G401 (cell line): ENCODE measurements around the gene STAB2. TPM values are rescaled to one million over a fixed set of nuclear protein-coding genes. Genes with fewer than 3 reads are reported as not detected.
A peak's percentile ranks its signal among the peaks of the same experiment; 100 is the strongest.

Source experiments
- DNase-seq: peaks from one replicate; pipeline ENCODE4 v3.0.0-alpha.2; 2015; ENCODE audit warnings: low spot score
- in situ Hi-C: cut with HindIII; loops from 2 replicates; pipeline ENCODE4 v1.10.0; 2016; ENCODE audit warnings: low sequenced_read_pairs, mixed read lengths
- total RNA-seq: library from RNA; depleted of rRNA; stranded (reverse); fragments of >200 nt; shearing (Covaris generic); gene quantifications from 2 replicates; pipeline ENCODE4 v1.2.3, GENCODE V29; 2014

STAB2 gene
- total RNA-seq, 1 experiment from 2014 or later: not detected

- DNase-seq: no peak
- in situ Hi-C loops: no loop called here
Measured at GRCh38 chr12:103573185-103573584, 13.9 kb upstream of the STAB2 start.

GRCh38 chr12:103578926-103579325 lies 8.1 kb upstream of the STAB2 start:
- no peak for DNase-seq
- in situ Hi-C loops: no loop called here

GRCh38 chr12:103580026-103580425 lies 7.0 kb upstream of the STAB2 start:
- in situ Hi-C loops: no loop called here
- no peak for DNase-seq

- no peak for DNase-seq
- in situ Hi-C loops: no loop called here
Measured at GRCh38 chr12:103583008-103583407, 4.1 kb upstream of the STAB2 start.

DNA sequence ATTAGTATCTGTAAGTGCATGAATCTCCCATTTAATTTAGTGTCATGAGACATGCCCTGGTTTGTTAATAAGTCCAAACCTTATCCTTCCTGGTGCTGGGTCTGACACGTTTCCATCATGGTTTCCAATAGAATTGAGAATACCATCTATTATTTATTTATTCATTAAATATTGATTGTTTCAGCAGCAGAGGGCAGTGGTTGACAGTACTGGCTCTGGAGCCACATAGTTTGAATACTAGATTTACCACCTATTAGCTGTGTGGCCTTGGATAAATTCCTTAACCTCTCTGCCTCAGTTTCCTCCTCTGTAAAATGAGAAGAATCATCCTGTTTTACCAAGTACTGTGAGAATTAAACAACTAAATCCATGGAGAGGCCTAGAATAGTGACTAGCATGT lies 941 bp upstream of the STAB2 start:
- no peak for DNase-seq
- in situ Hi-C loops: no loop called here

DNA sequence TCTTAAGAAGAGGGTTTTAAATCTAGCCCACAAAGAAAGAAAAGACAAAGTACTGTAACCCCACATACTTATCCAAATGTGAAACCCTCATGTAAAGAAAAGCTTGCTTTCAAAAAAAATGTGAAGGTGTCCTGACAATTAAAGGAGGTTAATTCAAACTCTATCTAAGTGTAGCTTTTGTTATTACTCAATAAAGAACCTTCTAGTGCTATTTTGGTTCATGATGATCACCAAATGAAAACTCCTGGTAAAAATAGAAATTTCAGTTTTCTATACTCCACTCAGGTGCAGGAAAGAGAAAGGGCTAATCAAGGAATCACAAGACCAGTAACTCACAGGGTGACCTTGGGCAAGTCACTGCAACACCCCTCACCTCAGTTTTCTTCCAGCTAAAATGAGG lies 1.6 kb downstream of the STAB2 start:
- in situ Hi-C loops: no loop called here
- DNase-seq: no peak

DNA sequence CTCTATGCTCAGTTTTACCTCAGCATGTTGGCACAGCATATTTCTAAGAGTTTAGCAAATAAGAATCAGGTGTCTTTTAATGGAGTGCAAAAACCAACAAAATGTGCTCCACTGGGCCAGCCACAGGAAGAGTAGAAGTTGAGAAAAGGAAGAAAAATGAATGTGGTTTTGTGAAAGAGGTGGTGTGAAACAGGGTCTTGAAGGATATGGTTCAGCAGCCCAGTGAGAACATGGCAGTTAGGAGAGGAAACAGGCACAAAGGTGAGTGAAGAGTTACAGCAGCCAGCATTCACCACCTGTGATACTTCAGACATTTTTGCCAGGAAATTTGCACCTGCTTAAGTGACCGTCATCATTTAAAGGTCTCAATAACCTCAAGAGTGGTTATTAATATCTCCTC lies 2.4 kb downstream of the STAB2 start:
- in situ Hi-C loops: no loop called here
- DNase-seq: no peak

GRCh38 chr12:103590271-103590670 lies 3.2 kb downstream of the STAB2 start:
- in situ Hi-C loops: no loop called here

GRCh38 chr12:103596981-103597380 lies 9.9 kb downstream of the STAB2 start:
- DNase-seq: no peak
- in situ Hi-C loops: no loop called here

More at GRCh38 chr12:103590271-103590670, 3.2 kb downstream of the STAB2 start:
- DNase-seq: no peak

GRCh38 chr12:103599274-103599673 lies 12.2 kb downstream of the STAB2 start:
- in situ Hi-C loops: no loop called here
- no peak for DNase-seq

DNA sequence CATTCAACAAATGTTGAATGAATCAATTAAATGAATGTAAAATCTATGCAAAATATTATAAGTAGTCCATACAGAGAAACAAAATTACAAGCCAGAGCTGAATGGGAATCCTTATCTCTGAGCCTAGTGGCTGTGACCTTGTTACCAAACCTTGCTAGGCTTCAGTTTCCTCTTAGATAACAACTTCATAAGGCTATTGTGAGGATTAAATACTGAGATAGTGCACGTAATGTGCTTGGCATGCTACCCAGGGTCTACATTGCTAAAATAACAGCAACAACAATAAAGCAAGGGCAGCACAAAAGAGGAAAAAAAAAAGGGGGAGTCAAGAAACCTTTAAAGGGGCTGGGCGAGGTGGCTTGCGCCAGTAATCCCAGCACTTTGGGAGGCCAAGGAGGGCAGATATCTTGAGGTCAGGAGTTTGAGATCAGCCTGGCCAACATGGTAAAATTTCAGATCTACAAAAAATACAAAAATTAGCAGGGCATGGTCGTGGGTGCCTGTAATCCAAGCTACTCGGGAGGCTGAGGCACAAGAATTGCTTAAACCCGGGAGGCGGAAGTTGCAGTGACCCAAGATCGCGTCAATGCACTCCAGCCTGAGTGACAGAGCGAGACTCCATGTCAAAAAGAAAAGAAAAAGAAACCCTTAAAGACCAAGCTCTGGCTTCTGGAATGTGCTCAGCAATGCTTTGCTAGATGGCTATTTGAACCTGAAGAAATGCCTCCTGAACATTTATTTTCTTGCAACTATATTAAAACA lies 14.1 kb downstream of the STAB2 start:
- no peak for DNase-seq
- in situ Hi-C loops: no loop called here

DNA sequence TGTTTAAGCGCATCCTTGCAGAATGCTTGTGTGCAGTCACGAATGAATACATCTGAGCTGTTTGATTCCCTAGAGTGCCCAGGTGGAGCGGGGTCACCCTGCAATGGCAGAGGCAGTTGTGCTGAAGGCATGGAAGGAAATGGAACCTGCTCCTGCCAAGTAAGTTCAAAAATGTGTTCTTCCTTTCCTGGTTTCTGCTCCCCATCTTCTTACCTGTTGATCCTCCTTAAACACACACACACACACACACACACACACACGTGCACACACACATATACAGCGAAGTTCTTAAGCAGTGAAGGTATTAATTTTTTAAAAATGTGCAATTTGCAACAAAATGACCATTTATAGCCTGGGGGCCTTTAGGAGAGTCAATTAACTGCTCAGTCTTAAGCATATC lies 33.3 kb downstream of the STAB2 start:
- in situ Hi-C loops: no loop called here

GRCh38 chr12:103623716-103624115 lies 36.6 kb downstream of the STAB2 start:
- in situ Hi-C loops: no loop called here

More for the DNA sequence above, 33.3 kb downstream of the STAB2 start:
- no peak for DNase-seq

DNA sequence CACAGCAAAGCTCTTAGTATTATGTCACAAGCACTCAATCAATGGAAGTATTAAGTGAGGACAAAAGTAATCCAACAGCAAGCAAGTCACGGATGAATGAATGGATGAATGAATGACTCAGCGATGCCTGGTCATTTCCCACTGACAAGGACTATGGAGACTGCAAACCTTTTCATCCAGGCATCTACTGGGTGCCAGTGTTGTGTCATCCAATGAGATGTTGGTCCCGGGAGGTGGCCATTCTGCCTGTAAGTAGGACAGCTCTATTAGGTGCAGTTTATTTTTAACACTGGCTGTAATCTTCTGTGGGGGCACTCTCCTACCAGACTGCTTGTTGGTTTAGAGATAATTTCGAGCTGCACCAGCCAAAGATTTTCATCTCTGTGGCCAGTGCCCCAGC lies 39.4 kb downstream of the STAB2 start:
- peak; percentile 97 for DNase-seq

More at GRCh38 chr12:103623716-103624115, 36.6 kb downstream of the STAB2 start:
- DNase-seq: no peak

DNA sequence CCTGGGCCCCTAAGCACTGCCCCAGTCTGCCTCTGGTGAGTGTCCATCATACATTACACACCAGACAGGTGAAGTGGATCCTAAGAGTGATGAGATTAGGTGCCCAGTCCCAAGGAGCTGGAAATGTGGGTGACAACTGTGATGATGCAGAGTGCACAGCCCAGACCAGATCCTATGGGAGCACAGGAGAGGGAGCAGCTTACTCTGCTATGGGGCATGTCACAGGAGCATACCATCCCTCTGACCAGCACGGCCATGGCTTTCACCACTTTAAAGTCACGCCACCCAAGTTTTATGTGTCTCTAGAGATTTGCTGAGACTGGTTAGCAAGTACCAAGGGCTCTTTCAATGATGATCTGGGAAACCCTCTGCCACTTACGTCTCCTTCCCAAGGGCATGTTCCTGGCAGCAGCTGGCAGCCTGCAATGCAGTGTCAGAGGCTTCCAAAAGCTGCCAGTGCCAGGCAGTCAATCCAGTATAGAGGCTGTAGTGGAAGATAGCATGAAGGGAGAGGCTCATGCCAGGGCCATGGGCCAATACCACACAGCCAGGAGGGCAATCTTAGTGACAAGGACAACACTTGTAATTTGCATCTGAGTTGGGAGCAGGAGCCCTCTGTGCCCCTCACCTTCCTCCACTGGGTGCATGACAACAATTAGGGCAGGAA lies 40.2 kb downstream of the STAB2 start:
- in situ Hi-C loops: no loop called here

More for the DNA sequence above, 39.4 kb downstream of the STAB2 start:
- in situ Hi-C loops: no loop called here

DNA sequence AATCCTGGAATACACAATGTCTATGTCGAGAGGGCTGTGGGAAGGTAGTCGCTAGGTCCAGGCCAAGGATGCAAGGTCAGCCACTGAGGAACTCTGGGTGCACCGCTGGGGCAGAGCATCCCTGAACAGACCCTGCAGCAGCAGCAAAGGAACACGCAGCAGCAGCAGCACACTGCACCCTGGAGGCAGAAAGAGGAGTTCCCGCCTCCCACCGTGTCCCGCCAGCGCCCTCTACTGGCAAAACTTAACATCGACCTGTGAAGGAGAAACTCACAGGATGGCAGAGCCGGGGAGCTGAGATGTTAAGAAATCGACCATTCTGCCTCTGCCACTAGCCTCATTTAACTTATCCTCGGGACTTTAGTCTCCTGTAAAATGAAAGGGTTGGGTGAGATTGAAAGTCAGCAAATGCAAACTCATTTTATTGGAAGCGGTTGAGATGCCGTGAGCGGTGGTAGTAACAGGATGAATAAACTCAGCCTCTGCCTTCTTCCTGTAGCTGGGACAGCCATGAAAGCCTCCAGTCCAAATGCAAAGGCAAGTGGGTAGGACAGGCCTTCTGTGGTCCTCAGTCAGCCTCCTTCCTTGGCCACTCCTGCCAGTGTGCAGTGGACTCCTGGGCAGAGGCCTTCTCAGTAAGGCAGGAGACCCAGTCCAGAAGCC lies 45.6 kb downstream of the STAB2 start:
- in situ Hi-C loops: no loop called here

More for the DNA sequence above, 40.2 kb downstream of the STAB2 start:
- peak; percentile 42 for DNase-seq

GRCh38 chr12:103634732-103635131 lies 47.7 kb downstream of the STAB2 start:
- no peak for DNase-seq
- in situ Hi-C loops: no loop called here

More for the DNA sequence above, 45.6 kb downstream of the STAB2 start:
- peak; percentile 27 for DNase-seq

DNA sequence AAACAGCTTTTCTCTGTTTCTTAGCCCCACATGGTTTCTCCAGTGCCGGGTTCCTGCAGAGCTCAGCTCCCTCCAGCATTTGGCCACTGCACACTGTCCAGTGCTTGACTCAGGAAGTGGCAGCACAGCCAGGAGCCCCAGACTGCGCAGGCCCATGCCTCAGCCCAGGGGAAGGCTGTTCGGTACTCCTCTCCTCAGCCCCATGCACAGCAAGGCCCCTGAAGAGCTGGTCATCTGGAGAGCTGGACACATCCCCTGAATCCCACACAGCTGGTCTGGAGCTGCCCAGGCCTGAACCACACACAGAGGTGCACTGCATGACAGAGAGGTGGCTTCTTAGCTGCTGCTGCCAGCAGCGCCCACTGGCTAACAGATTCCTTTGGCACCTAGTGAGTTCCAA lies 48.3 kb downstream of the STAB2 start:
- DNase-seq: no peak
- in situ Hi-C loops: no loop called here

GRCh38 chr12:103637021-103637420 lies 49.9 kb downstream of the STAB2 start:
- no peak for DNase-seq
- in situ Hi-C loops: no loop called here

- in situ Hi-C loops: no loop called here
- no peak for DNase-seq
Measured at GRCh38 chr12:103637429-103637828, 50.4 kb downstream of the STAB2 start.
